ENCODE measurements around the gene ATF5. TPM values are rescaled to one million over a fixed set of nuclear protein-coding genes. Genes with fewer than 3 reads are reported as not detected.

ATF5 gene
- total RNA-seq, 4 donors from 2014 or later = 5.0 to 10.0 (median 6.8) TPM

GRCh38 chr19:49911381-49912145 is 17.4 kb upstream of the ATF5 start:
- no peak overlapping the region for H3K4me3 ChIP-seq (ENCODE audit: low read depth, poor library complexity, severe bottlenecking)
- intact Hi-C loops (cut with DNase I; ENCODE audit: low total_unique reads) = no loop called here
- TF ChIP-seq POLR2A (IDR thresholded peaks at IDR 0.05) (no peak), CTCF (IDR thresholded peaks at IDR 0.05) (no peak)
- no peak for DNase-seq (ENCODE audit: low spot score in 2 of 2)
- WGBS, 2 donors = 57 to 64% methylated on average over 9 of the region's 9 CpGs

- DNase-seq (ENCODE audit: low spot score in 2 of 2) = no peak
- 84% methylated on average over 19 to 21 of the region's 21 CpGs for WGBS, 2 donors
- H3K4me3 ChIP-seq (ENCODE audit: low read depth, poor library complexity, severe bottlenecking) = no peak overlapping the region
- TF ChIP-seq POLR2A (IDR thresholded peaks at IDR 0.05) (no peak), CTCF (IDR thresholded peaks at IDR 0.05) (no peak)
- intact Hi-C loops (cut with DNase I; ENCODE audit: low total_unique reads) = no loop called here
These were observed 15.9 kb upstream of the ATF5 start for GRCh38 chr19:49912965-49913685.

- H3K4me3 ChIP-seq (ENCODE audit: low read depth, poor library complexity, severe bottlenecking) = no peak overlapping the region
- intact Hi-C loops (cut with DNase I; ENCODE audit: low total_unique reads) = no loop called here
- 79 to 81% methylated on average over 10 of the region's 10 CpGs for WGBS, 2 donors
- no peak for TF ChIP-seq POLR2A (IDR thresholded peaks at IDR 0.05)
- no peak for TF ChIP-seq CTCF (IDR thresholded peaks at IDR 0.05)
- DNase-seq (ENCODE audit: low spot score in 2 of 2) = no peak
These were observed 15.3 kb upstream of the ATF5 start for GRCh38 chr19:49913720-49914119.

GRCh38 chr19:49915271-49915670 is 13.7 kb upstream of the ATF5 start:
- no peak for TF ChIP-seq POLR2A (IDR thresholded peaks at IDR 0.05)
- TF ChIP-seq CTCF (IDR thresholded peaks at IDR 0.05) = no peak
- no peak overlapping the region for H3K4me3 ChIP-seq (ENCODE audit: low read depth, poor library complexity, severe bottlenecking)
- 96 to 98% methylated on average over 6 of the region's 6 CpGs for WGBS, 2 donors
- DNase-seq (ENCODE audit: low spot score in 2 of 2) = no peak
- intact Hi-C loops (cut with DNase I; ENCODE audit: low total_unique reads) = no loop called here

- no peak for TF ChIP-seq POLR2A (IDR thresholded peaks at IDR 0.05)
- TF ChIP-seq CTCF (IDR thresholded peaks at IDR 0.05) = no peak
- no peak for DNase-seq (ENCODE audit: low spot score in 2 of 2)
- 84 to 86% methylated on average over 21 of the region's 21 CpGs for WGBS, 2 donors
- no peak overlapping the region for H3K4me3 ChIP-seq (ENCODE audit: low read depth, poor library complexity, severe bottlenecking)
- intact Hi-C loops (cut with DNase I; ENCODE audit: low total_unique reads) = no loop called here
These were observed 11.9 kb upstream of the ATF5 start for GRCh38 chr19:49916839-49917733.
